ENCODE data around the gene RNMT. TPM values are rescaled to one million over a fixed set of nuclear protein-coding genes. Genes with fewer than 3 reads are reported as not detected.

RNMT gene
- total RNA-seq, 2 experiments from 2014 or later, result 128 to 130 TPM

GRCh38 chr18:13710414-13710831, 16.1 kb upstream of the RNMT start:
- no peak for ATAC-seq (ENCODE audit: poor library complexity)
- POLR2A ChIA-PET, result no interaction called here

GRCh38 chr18:13712400-13713131, 13.9 kb upstream of the RNMT start:
- ChIA-PET POLR2A (no interaction called here), CTCF (no interaction called here)
- Histone ChIP-seq H3K36me3 (ENCODE audit: insufficient read depth, low read length) (no peaks in the 10 kb centered on the region), H3K27me3 (ENCODE audit: control insufficient read depth in 1 of 2, insufficient read depth in 2 of 2, low read length in 2 of 2) (no peaks in the 10 kb centered on the region), H3K4me1 (ENCODE audit: insufficient read depth, low read length) (no peaks in the 10 kb centered on the region), H3K9me3 (ENCODE audit: control insufficient read depth in 1 of 2, insufficient read depth in 1 of 2, low read length in 2 of 2) (no peaks in the 10 kb centered on the region), H3K27ac (ENCODE audit: low read depth in 1 of 2, low read length in 2 of 2) (no peak overlapping the region), H3K4me3 (ENCODE audit: low read length) (no peak overlapping the region)
- no peak for TF ChIP-seq CTCF (IDR thresholded peaks at IDR 0.05)
- no peaks in the 10 kb centered on the region for H3K9me3 Mint-ChIP-seq
- H3K4me1 Mint-ChIP-seq (ENCODE audit: low read depth), result peaks cover 41% of the 10 kb centered on the region
- intact Hi-C loops (cut with DNase I, micrococcal nuclease), result no loop called here
- peaks cover 25% of the 10 kb centered on the region for H3K36me3 Mint-ChIP-seq (ENCODE audit: low read depth)
- H3K27me3 Mint-ChIP-seq, result no peaks in the 10 kb centered on the region
- no peak overlapping the region for H3K4me3 Mint-ChIP-seq
- no peak for ATAC-seq (ENCODE audit: poor library complexity)
- no peak for DNase-seq
- no peak overlapping the region for H3K27ac Mint-ChIP-seq

More at GRCh38 chr18:13710414-13710831, 16.1 kb upstream of the RNMT start:
- H3K4me3 Mint-ChIP-seq, result no peak overlapping the region
- Histone ChIP-seq H3K4me3 (ENCODE audit: low read length) (no peak overlapping the region), H3K4me1 (ENCODE audit: insufficient read depth, low read length) (no peaks in the 10 kb centered on the region), H3K9me3 (ENCODE audit: control insufficient read depth in 1 of 2, insufficient read depth in 1 of 2, low read length in 2 of 2) (peaks cover 1 to 4% of the 10 kb centered on the region in 2 experiments), H3K27ac (ENCODE audit: low read depth in 1 of 2, low read length in 2 of 2) (no peak overlapping the region), H3K36me3 (ENCODE audit: insufficient read depth, low read length) (no peaks in the 10 kb centered on the region), H3K27me3 (ENCODE audit: control insufficient read depth in 1 of 2, insufficient read depth in 2 of 2, low read length in 2 of 2) (no peaks in the 10 kb centered on the region)
- no peaks in the 10 kb centered on the region for H3K27me3 Mint-ChIP-seq
- H3K27ac Mint-ChIP-seq, result no peak overlapping the region
- peaks cover 47% of the 10 kb centered on the region for H3K36me3 Mint-ChIP-seq (ENCODE audit: low read depth)
- peaks cover 4% of the 10 kb centered on the region for H3K9me3 Mint-ChIP-seq
- TF ChIP-seq CTCF (IDR thresholded peaks at IDR 0.05), result no peak
- CTCF ChIA-PET, result no interaction called here
- peaks cover 28% of the 10 kb centered on the region for H3K4me1 Mint-ChIP-seq (ENCODE audit: low read depth)
- DNase-seq, result no peak
- intact Hi-C loops (cut with DNase I, micrococcal nuclease), result no loop called here

GRCh38 chr18:13713455-13714055, 12.9 kb upstream of the RNMT start:
- H3K4me1 Mint-ChIP-seq (ENCODE audit: low read depth), result peaks cover 41% of the 10 kb centered on the region
- H3K36me3 Mint-ChIP-seq (ENCODE audit: low read depth), result peaks cover 28% of the 10 kb centered on the region
- CTCF ChIA-PET, result no interaction called here
- no peak overlapping the region for H3K27ac ChIP-seq (ENCODE audit: low read depth in 1 of 2, low read length in 2 of 2)
- intact Hi-C loops (cut with DNase I, micrococcal nuclease), result no loop called here
- no peaks in the 10 kb centered on the region for H3K36me3 ChIP-seq (ENCODE audit: insufficient read depth, low read length)
- no peak overlapping the region for H3K4me3 ChIP-seq (ENCODE audit: low read length)
- no peaks in the 10 kb centered on the region for H3K27me3 ChIP-seq (ENCODE audit: control insufficient read depth in 1 of 2, insufficient read depth in 2 of 2, low read length in 2 of 2)
- H3K9me3 Mint-ChIP-seq, result no peaks in the 10 kb centered on the region
- POLR2A ChIA-PET, result no interaction called here
- no peak overlapping the region for H3K27ac Mint-ChIP-seq
- DNase-seq, result no peak
- ATAC-seq (ENCODE audit: poor library complexity), result no peak
- TF ChIP-seq CTCF (IDR thresholded peaks at IDR 0.05), result no peak
- no peaks in the 10 kb centered on the region for H3K4me1 ChIP-seq (ENCODE audit: insufficient read depth, low read length)
- H3K27me3 Mint-ChIP-seq, result no peaks in the 10 kb centered on the region
- H3K4me3 Mint-ChIP-seq, result no peak overlapping the region
- H3K9me3 ChIP-seq (ENCODE audit: control insufficient read depth in 1 of 2, insufficient read depth in 1 of 2, low read length in 2 of 2), result no peaks in the 10 kb centered on the region

Data from CD4-positive, alpha-beta T cell (primary cell).